Measurements from ENCODE around the gene TTLL7. TPM values are rescaled to one million over a fixed set of nuclear protein-coding genes. Genes with fewer than 3 reads are reported as not detected.

TTLL7 gene
- total RNA-seq, 1 donor from 2014 or later = not detected

DNA sequence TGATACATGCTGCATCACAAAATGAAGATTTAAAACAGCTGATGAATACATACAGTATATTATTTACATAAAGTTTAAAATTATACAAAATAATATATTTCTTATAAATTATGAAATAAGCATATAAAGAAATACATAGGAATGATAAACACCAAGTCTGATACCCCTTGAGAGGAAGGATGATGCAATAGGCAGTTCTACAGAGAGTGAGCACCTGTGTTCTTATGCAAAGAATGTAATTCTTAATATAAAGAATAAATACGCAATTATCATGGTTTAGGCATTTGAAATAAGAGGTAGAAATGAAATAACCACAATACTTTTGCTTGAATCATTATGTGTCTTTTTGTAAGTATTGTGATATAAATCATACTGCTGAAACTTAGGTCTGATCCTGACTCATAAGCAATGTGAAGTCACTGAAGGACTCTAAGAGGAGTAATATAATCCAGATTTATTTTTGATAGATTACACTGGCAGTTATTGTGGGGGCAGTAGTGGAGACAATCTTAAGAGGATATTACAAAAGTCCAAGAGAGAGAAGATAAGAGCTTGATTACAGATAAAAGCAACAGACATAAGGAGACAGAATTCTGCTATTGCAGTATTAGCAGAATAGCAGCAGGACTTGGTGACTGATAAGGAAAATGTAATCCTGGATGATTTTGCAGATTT lies 39.0 kb downstream of the TTLL7 start:
- Mint-ChIP-seq H3K27ac (no peak overlapping the region), H3K4me3 (no peak overlapping the region), H3K36me3 (ENCODE audit: low read depth) (no peaks in the 10 kb centered on the region), H3K9me3 (no peaks in the 10 kb centered on the region), H3K27me3 (peaks cover 4% of the 10 kb centered on the region), H3K4me1 (no peaks in the 10 kb centered on the region)
- DNase-seq (no peak), ATAC-seq (ENCODE audit: low read depth) (no peak)
- no peak for TF ChIP-seq CTCF (IDR thresholded peaks at IDR 0.05)
- ChIA-PET POLR2A (no interaction called here), CTCF (no interaction called here)
- intact Hi-C loops (cut with micrococcal nuclease) = no loop called here

DNA sequence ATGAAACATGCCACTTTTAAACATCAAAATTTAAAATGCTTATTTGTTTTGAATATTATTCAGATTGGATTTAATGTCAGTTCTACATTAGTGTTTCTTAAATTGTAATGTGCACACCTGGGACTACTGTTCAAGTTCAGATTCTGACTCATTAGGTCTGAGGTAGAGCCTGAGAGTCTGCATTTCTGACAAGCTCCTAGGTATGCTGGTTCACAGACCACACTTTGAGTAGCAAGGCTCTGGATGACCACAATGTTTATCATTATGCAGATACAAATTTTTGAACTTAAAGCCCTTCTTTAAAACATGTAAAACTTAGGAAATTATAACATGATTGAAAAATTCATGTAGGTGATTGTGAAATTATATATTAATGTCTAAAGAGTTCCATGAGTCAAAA lies 40.2 kb downstream of the TTLL7 start:
- ChIA-PET POLR2A (no interaction called here), CTCF (no interaction called here)
- no peaks in the 10 kb centered on the region for H3K9me3 Mint-ChIP-seq
- no peak for TF ChIP-seq CTCF (IDR thresholded peaks at IDR 0.05)
- no peak overlapping the region for H3K27ac Mint-ChIP-seq
- intact Hi-C loops (cut with micrococcal nuclease) = no loop called here
- no peak for ATAC-seq (ENCODE audit: low read depth)
- DNase-seq = no peak
- no peaks in the 10 kb centered on the region for H3K4me1 Mint-ChIP-seq
- peaks cover 3% of the 10 kb centered on the region for H3K27me3 Mint-ChIP-seq
- H3K4me3 Mint-ChIP-seq = no peak overlapping the region
- no peaks in the 10 kb centered on the region for H3K36me3 Mint-ChIP-seq (ENCODE audit: low read depth)

DNA sequence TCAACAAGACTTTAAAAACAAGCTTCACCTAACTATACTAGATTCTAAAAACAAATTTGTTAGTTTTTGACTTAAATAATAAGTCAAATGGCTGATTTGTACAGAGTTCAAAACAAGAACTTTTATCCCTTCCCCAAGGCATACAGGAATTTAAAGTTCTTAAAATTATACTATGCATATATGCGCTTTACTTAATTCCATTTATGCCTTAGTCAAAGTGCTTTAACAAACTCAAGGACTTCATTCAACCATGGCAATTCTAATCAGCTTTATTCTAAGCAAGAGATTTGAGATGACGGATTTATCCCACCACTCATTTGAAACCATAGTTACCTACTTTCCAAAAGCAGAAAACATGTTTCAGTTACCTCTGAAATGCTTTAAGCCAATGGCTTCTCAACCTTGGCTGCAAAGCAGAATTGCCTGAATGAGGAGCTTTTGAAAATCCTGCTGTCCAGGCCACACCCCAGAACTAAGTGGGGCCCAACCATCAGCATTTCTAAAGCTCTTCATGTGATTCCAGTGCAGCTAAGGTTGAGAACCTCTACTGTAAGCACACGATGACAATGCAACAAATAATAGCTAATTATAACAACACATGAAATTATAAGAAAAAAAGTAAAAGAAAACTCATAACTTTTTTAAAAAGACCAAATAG lies 44.6 kb downstream of the TTLL7 start:
- H3K4me3 Mint-ChIP-seq = no peak overlapping the region
- intact Hi-C loops (cut with micrococcal nuclease) = no loop called here
- no peaks in the 10 kb centered on the region for H3K4me1 Mint-ChIP-seq
- peaks cover 4% of the 10 kb centered on the region for H3K27me3 Mint-ChIP-seq
- H3K27ac Mint-ChIP-seq = no peak overlapping the region
- TF ChIP-seq CTCF (IDR thresholded peaks at IDR 0.05) = no peak
- no peaks in the 10 kb centered on the region for H3K9me3 Mint-ChIP-seq
- ChIA-PET POLR2A (no interaction called here), CTCF (interaction anchor here (1.2 kb wide), 1 partner anchor 48 kb away, joined by 3 read pairs; no protein-coding TSS in a partner anchor)
- ATAC-seq (ENCODE audit: low read depth) (no peak), DNase-seq (no peak)
- H3K36me3 Mint-ChIP-seq (ENCODE audit: low read depth) = no peaks in the 10 kb centered on the region

DNA sequence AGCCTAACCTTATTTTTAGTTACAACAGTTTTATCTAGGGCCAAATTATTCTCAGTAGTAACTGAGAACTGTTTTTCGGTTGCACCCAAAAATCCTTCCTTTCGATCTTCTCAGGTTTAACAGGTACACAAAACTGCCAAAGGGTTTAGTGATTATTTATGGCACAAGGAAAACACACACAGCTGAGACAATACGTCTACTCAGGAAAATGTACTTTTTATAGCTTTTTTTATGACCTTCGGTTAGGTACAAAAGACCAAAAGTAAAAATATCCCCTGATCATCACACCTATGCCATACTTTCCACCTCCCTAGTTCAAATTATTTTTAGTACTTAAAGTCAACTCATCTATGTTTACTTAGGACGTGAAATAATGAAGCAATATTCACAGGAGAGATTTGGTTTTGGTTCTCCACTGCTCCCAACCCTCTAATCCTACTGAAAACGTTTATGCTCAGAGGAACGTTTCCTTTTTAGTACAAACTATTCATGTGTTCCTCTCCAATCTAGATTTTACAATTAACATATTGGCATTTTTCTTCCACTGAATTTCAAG lies 48.7 kb downstream of the TTLL7 start:
- Mint-ChIP-seq H3K4me1 (no peaks in the 10 kb centered on the region), H3K27me3 (peaks cover 7% of the 10 kb centered on the region), H3K27ac (no peak overlapping the region), H3K9me3 (no peaks in the 10 kb centered on the region), H3K36me3 (ENCODE audit: low read depth) (no peaks in the 10 kb centered on the region), H3K4me3 (no peak overlapping the region)
- POLR2A ChIA-PET = no interaction called here
- CTCF ChIA-PET = no interaction called here
- no peak for TF ChIP-seq CTCF (IDR thresholded peaks at IDR 0.05)
- ATAC-seq (ENCODE audit: low read depth) = no peak
- DNase-seq = no peak
- intact Hi-C loops (cut with micrococcal nuclease) = no loop called here

DNA sequence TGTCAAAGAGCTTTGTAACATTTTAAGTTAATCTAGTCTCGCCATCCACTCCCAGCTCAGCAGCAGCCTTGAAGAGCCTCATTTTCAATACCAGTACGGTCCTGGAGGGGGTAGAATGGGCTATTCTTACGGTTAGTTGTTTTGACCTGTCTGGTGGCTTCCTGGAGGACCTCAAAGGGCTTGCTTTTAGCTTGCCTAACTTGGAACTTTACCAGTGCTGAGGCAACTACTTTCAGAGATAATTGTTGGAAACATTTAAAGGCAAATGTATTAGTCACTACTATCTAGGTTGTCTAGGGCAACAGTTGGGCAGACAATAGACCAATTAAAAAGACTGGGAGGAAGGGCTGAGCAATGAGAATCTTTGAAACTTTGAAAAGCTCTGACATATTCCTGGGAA lies 56.0 kb downstream of the TTLL7 start:
- POLR2A ChIA-PET = no interaction called here

More for the DNA sequence above, 56.0 kb downstream of the TTLL7 start:
- H3K4me3 Mint-ChIP-seq = no peak overlapping the region
- intact Hi-C loops (cut with micrococcal nuclease) = no loop called here
- H3K36me3 Mint-ChIP-seq (ENCODE audit: low read depth) = peaks cover 2% of the 10 kb centered on the region
- TF ChIP-seq CTCF (IDR thresholded peaks at IDR 0.05) = no peak
- H3K27me3 Mint-ChIP-seq = peaks cover 2% of the 10 kb centered on the region
- peaks cover 7% of the 10 kb centered on the region for H3K9me3 Mint-ChIP-seq
- no peaks in the 10 kb centered on the region for H3K4me1 Mint-ChIP-seq
- DNase-seq (no peak), ATAC-seq (ENCODE audit: low read depth) (no peak)
- CTCF ChIA-PET = interaction anchor here (1.6 kb wide), 1 partner anchor 11 kb away, joined by 5 read pairs; no protein-coding TSS in a partner anchor
- no peak overlapping the region for H3K27ac Mint-ChIP-seq

All from activated B cell treated with CpG ODN at 0.5 μM for 24 hours (primary cell).